ENCODE measurements around the gene EPAS1. TPM values are rescaled to one million over a fixed set of nuclear protein-coding genes. Genes with fewer than 3 reads are reported as not detected.

The EPAS1 gene
- total and polyA plus RNA-seq, 2 of the 13 experiments (the other 11 are each of a cell fraction or from before 2014, with no cell fraction given), result 47.1 to 182 TPM

DNA sequence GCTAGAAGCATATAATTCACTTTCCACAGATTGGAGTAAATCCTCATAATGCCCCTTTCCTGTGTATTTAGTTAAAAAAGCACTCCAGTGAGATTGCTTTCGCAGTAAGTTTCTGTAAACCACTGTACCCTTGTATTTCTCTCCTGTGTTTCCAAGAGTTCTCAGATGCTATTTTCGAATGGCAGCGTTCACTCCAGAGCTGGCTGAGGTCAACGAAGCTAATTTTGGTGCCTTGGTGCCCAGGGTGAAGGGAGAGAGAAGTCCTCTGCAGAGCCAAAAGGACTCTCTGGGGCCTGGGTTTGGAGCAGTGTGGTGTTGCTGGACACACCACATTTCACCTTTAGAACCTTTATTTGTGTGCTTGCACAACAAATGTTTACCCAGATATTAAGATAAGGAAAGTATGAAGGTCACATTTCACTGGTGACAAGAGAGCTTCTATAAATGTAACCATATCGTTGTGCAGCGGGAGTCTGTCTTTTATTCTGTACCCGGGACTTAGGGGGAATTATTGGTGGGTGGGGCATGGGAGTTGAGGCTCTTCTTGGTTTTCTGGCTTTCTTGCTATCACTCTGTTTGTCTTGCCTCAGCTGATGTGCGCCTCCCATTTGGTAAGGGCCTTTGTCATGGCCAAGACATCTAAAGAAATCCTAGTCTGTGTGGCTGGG lies 9.9 kb downstream of the EPAS1 start (continued):
- peak; percentile 58; the same call in 1 of the 2 replicates for TF ChIP-seq ZNF430 (CRISPR knock-in tag; IDR thresholded peaks at IDR 0.05)
- 0 out of 2 replicates have a peak, but pooled peaks have one; percentile 44 for TF ChIP-seq ZNF256 (CRISPR knock-in tag; conservative IDR thresholded peaks at IDR 0.05)
- TF ChIP-seq, protein P1, sequence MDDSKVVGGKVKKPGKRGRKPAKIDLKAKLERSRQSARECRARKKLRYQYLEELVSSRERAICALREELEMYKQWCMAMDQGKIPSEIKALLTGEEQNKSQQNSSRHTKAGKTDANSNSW (CRISPR knock-in tag; IDR thresholded peaks at IDR 0.05; ENCODE audit: borderline replicate concordance), result no peak
- 0 out of 2 replicates have a peak, but pooled peaks have one; percentile 44 for TF ChIP-seq ONECUT2 (CRISPR knock-in tag; IDR thresholded peaks at IDR 0.05)
- TF ChIP-seq, protein P2, sequence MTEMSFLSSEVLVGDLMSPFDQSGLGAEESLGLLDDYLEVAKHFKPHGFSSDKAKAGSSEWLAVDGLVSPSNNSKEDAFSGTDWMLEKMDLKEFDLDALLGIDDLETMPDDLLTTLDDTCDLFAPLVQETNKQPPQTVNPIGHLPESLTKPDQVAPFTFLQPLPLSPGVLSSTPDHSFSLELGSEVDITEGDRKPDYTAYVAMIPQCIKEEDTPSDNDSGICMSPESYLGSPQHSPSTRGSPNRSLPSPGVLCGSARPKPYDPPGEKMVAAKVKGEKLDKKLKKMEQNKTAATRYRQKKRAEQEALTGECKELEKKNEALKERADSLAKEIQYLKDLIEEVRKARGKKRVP (CRISPR knock-in tag; IDR thresholded peaks at IDR 0.05), result peak in 1 of 2 experiments; percentile 84; a peak in 2 of 4 replicates
- TF ChIP-seq NPAS2 (CRISPR knock-in tag; IDR thresholded peaks at IDR 0.05; ENCODE audit: borderline replicate concordance), result no peak
- TF ChIP-seq, protein P3, sequence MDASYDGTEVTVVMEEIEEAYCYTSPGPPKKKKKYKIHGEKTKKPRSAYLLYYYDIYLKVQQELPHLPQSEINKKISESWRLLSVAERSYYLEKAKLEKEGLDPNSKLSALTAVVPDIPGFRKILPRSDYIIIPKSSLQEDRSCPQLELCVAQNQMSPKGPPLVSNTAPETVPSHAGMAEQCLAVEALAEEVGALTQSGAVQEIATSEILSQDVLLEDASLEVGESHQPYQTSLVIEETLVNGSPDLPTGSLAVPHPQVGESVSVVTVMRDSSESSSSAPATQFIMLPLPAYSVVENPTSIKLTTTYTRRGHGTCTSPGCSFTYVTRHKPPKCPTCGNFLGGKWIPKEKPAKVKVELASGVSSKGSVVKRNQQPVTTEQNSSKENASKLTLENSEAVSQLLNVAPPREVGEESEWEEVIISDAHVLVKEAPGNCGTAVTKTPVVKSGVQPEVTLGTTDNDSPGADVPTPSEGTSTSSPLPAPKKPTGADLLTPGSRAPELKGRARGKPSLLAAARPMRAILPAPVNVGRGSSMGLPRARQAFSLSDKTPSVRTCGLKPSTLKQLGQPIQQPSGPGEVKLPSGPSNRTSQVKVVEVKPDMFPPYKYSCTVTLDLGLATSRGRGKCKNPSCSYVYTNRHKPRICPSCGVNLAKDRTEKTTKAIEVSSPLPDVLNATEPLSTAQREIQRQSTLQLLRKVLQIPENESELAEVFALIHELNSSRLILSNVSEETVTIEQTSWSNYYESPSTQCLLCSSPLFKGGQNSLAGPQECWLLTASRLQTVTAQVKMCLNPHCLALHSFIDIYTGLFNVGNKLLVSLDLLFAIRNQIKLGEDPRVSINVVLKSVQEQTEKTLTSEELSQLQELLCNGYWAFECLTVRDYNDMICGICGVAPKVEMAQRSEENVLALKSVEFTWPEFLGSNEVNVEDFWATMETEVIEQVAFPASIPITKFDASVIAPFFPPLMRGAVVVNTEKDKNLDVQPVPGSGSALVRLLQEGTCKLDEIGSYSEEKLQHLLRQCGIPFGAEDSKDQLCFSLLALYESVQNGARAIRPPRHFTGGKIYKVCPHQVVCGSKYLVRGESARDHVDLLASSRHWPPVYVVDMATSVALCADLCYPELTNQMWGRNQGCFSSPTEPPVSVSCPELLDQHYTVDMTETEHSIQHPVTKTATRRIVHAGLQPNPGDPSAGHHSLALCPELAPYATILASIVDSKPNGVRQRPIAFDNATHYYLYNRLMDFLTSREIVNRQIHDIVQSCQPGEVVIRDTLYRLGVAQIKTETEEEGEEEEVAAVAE (CRISPR knock-in tag; IDR thresholded peaks at IDR 0.05; ENCODE audit: borderline replicate concordance), result no peak
- TF ChIP-seq JUNB (CRISPR knock-in tag; IDR thresholded peaks at IDR 0.05; ENCODE audit: borderline replicate concordance), result no peak; the same call in 1 of the 2 replicates
- 0 out of 2 replicates have a peak, but pooled peaks have one; percentile 47 for TF ChIP-seq ZNF589 (CRISPR knock-in tag; conservative IDR thresholded peaks at IDR 0.05)
- peak; percentile 27; the same call in 1 of the 2 replicates for TF ChIP-seq CBX5 (CRISPR knock-in tag; IDR thresholded peaks at IDR 0.05; ENCODE audit: borderline replicate concordance)
- no peak for TF ChIP-seq MBD4 (IDR thresholded peaks at IDR 0.05; ENCODE audit: borderline replicate concordance, low read length)
- TF ChIP-seq FLYWCH1 (CRISPR knock-in tag; IDR thresholded peaks at IDR 0.05), result no peak
- TF ChIP-seq TBL1XR1 (IDR thresholded peaks at IDR 0.05; ENCODE audit: borderline replicate concordance, low read length, partially characterized antibody), result peak; percentile 92
- TF ChIP-seq, protein P4, sequence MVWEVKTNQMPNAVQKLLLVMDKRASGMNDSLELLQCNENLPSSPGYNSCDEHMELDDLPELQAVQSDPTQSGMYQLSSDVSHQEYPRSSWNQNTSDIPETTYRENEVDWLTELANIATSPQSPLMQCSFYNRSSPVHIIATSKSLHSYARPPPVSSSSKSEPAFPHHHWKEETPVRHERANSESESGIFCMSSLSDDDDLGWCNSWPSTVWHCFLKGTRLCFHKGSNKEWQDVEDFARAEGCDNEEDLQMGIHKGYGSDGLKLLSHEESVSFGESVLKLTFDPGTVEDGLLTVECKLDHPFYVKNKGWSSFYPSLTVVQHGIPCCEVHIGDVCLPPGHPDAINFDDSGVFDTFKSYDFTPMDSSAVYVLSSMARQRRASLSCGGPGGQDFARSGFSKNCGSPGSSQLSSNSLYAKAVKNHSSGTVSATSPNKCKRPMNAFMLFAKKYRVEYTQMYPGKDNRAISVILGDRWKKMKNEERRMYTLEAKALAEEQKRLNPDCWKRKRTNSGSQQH (CRISPR knock-in tag; IDR thresholded peaks at IDR 0.05; ENCODE audit: low read depth), result no peak
- TF ChIP-seq, protein P5, sequence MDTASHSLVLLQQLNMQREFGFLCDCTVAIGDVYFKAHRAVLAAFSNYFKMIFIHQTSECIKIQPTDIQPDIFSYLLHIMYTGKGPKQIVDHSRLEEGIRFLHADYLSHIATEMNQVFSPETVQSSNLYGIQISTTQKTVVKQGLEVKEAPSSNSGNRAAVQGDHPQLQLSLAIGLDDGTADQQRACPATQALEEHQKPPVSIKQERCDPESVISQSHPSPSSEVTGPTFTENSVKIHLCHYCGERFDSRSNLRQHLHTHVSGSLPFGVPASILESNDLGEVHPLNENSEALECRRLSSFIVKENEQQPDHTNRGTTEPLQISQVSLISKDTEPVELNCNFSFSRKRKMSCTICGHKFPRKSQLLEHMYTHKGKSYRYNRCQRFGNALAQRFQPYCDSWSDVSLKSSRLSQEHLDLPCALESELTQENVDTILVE (CRISPR knock-in tag; IDR thresholded peaks at IDR 0.05), result no peak; the same call in 1 of the 2 replicates
- TF ChIP-seq THAP11 (CRISPR knock-in tag; IDR thresholded peaks at IDR 0.05), result peak; percentile 76
- peak; percentile 26; the same call in 1 of the 2 replicates for TF ChIP-seq STAG1 (CRISPR knock-in tag; IDR thresholded peaks at IDR 0.05)
- no peak for TF ChIP-seq ZNF451 (CRISPR knock-in tag; IDR thresholded peaks at IDR 0.05)
- no peak for TF ChIP-seq ZNF839 (CRISPR knock-in tag; IDR thresholded peaks at IDR 0.05; ENCODE audit: borderline replicate concordance)
